OCI-LY7 (cell line): ENCODE data around the gene TNNI3K.

Experiments used
- CTCF ChIP-seq: fragments of 200-600 bp; sonication (generic); conservative IDR thresholded peaks from 2 replicates; pipeline ENCODE4 v1.5.1; 2014; ENCODE audit warnings: mild to moderate bottlenecking, antibody characterized with exemption, low read length, moderate library complexity, mixed read lengths
- EZH2phosphoT487 ChIP-seq: fragments of 200-600 bp; sonication (generic); IDR thresholded peaks from 2 replicates; pipeline ENCODE4 v1.6.1; 2018; ENCODE audit warnings: low read depth, borderline replicate concordance, mild to moderate bottlenecking, mixed run types, antibody characterized with exemption, low read length, moderate library complexity, mixed read lengths

GRCh38 chr1:74314438-74314837 lies 79.3 kb downstream of the TNNI3K start:
- TF ChIP-seq CTCF: no peak
- no peak for TF ChIP-seq EZH2phosphoT487
